ENCODE measurements around the gene KCNH2.

Gene KCNH2

DNA sequence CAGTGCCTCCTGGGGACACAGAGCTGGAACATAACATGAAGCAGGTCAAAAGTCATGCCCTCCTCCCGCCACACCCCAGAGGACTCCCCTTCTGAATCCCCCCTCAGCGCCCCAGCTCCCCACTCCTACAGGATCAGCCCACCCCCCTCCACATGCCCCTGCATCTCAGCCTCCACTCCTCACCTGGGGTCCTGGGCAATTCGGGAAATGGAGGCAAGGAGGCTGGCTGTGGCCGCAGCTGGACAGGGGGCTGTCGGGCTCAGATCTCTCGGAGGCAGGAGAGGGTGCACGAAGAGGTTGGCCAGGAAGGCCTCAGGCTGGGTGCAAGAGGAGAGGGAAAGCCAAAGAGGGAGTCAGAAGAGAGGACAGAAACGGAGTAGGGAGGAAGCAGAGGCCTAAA lies 38.4 kb upstream of the KCNH2 start:
- TF ChIP-seq, protein P1, sequence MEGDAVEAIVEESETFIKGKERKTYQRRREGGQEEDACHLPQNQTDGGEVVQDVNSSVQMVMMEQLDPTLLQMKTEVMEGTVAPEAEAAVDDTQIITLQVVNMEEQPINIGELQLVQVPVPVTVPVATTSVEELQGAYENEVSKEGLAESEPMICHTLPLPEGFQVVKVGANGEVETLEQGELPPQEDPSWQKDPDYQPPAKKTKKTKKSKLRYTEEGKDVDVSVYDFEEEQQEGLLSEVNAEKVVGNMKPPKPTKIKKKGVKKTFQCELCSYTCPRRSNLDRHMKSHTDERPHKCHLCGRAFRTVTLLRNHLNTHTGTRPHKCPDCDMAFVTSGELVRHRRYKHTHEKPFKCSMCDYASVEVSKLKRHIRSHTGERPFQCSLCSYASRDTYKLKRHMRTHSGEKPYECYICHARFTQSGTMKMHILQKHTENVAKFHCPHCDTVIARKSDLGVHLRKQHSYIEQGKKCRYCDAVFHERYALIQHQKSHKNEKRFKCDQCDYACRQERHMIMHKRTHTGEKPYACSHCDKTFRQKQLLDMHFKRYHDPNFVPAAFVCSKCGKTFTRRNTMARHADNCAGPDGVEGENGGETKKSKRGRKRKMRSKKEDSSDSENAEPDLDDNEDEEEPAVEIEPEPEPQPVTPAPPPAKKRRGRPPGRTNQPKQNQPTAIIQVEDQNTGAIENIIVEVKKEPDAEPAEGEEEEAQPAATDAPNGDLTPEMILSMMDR (IDR thresholded peaks at IDR 0.05; ENCODE audit: low read depth, low read length): no peak
- TF ChIP-seq MYC (IDR thresholded peaks at IDR 0.05; ENCODE audit: low read depth, low read length): no peak
- TF ChIP-seq POLR2A (IDR thresholded peaks at IDR 0.05; ENCODE audit: extremely low read depth, insufficient read length): no peak
- TF ChIP-seq, protein P2, sequence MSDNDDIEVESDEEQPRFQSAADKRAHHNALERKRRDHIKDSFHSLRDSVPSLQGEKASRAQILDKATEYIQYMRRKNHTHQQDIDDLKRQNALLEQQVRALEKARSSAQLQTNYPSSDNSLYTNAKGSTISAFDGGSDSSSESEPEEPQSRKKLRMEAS (IDR thresholded peaks at IDR 0.05; ENCODE audit: low read depth, low read length): no peak
- H3K4me3 ChIP-seq (ENCODE audit: low read depth, low read length): no peak overlapping the region

GRCh38 chr7:151015967-151016366 lies 37.8 kb upstream of the KCNH2 start:
- no peak overlapping the region for H3K4me3 ChIP-seq (ENCODE audit: low read depth, low read length)
- no peak for TF ChIP-seq MYC (IDR thresholded peaks at IDR 0.05; ENCODE audit: low read depth, low read length)
- no peak for TF ChIP-seq POLR2A (IDR thresholded peaks at IDR 0.05; ENCODE audit: extremely low read depth, insufficient read length)
- no peak for DNase-seq (ENCODE audit: low read depth)

More for the DNA sequence above, 38.4 kb upstream of the KCNH2 start:
- no peak for DNase-seq (ENCODE audit: low read depth)

- DNase-seq (ENCODE audit: low read depth): no peak
- TF ChIP-seq POLR2A (IDR thresholded peaks at IDR 0.05; ENCODE audit: extremely low read depth, insufficient read length) (no peak), MYC (IDR thresholded peaks at IDR 0.05; ENCODE audit: low read depth, low read length) (no peak)
- TF ChIP-seq, protein P1 (IDR thresholded peaks at IDR 0.05; ENCODE audit: low read depth, low read length): no peak
- TF ChIP-seq, protein P2 (IDR thresholded peaks at IDR 0.05; ENCODE audit: low read depth, low read length): no peak
- no peak overlapping the region for H3K4me3 ChIP-seq (ENCODE audit: low read depth, low read length)
Observed at GRCh38 chr7:151014950-151015349, 36.8 kb upstream of the KCNH2 start.

- TF ChIP-seq, protein P1 (IDR thresholded peaks at IDR 0.05; ENCODE audit: low read depth, low read length): no peak
- TF ChIP-seq POLR2A (IDR thresholded peaks at IDR 0.05; ENCODE audit: extremely low read depth, insufficient read length) (no peak), MYC (IDR thresholded peaks at IDR 0.05; ENCODE audit: low read depth, low read length) (no peak)
- TF ChIP-seq, protein P2 (IDR thresholded peaks at IDR 0.05; ENCODE audit: low read depth, low read length): no peak
- DNase-seq (ENCODE audit: low read depth): peak; percentile 60
- H3K4me3 ChIP-seq (ENCODE audit: low read depth, low read length): peak overlapping the region; percentile 3
Observed at GRCh38 chr7:151013733-151014497, 35.8 kb upstream of the KCNH2 start.

GRCh38 chr7:151013356-151013732 lies 35.2 kb upstream of the KCNH2 start:
- no peak for DNase-seq (ENCODE audit: low read depth)
- no peak overlapping the region for H3K4me3 ChIP-seq (ENCODE audit: low read depth, low read length)
- TF ChIP-seq, protein P2 (IDR thresholded peaks at IDR 0.05; ENCODE audit: low read depth, low read length): no peak
- TF ChIP-seq MYC (IDR thresholded peaks at IDR 0.05; ENCODE audit: low read depth, low read length): no peak
- TF ChIP-seq POLR2A (IDR thresholded peaks at IDR 0.05; ENCODE audit: extremely low read depth, insufficient read length): no peak
- TF ChIP-seq, protein P1 (IDR thresholded peaks at IDR 0.05; ENCODE audit: low read depth, low read length): no peak

GRCh38 chr7:151012911-151013347 lies 34.8 kb upstream of the KCNH2 start:
- no peak for TF ChIP-seq MYC (IDR thresholded peaks at IDR 0.05; ENCODE audit: low read depth, low read length)
- TF ChIP-seq POLR2A (IDR thresholded peaks at IDR 0.05; ENCODE audit: extremely low read depth, insufficient read length): no peak
- TF ChIP-seq, protein P2 (IDR thresholded peaks at IDR 0.05; ENCODE audit: low read depth, low read length): no peak
- TF ChIP-seq, protein P1 (IDR thresholded peaks at IDR 0.05; ENCODE audit: low read depth, low read length): peak; percentile 86
- peak; percentile 68 for DNase-seq (ENCODE audit: low read depth)
- H3K4me3 ChIP-seq (ENCODE audit: low read depth, low read length): no peak overlapping the region
